Stimulated activated CD8-positive, alpha-beta memory T cell treated with anti-CD3 and anti-CD28 coated beads, Interleukin-15, amount 100 ng/mL, for 1 hour (primary cell): ENCODE results near the gene PCDH9.
"Not testable (repeated sequence)": the region's sequence is repeated elsewhere in the genome, so short reads cannot be mapped to it uniquely, and the experiment has no call there.

Experiments used
- DNase-seq: peaks from one replicate; pipeline ENCODE4 v3.0.0-alpha.2; 2020; ENCODE audit warnings: low read depth

Gene PCDH9

GRCh38 chr13:66760678-66761077, 469.5 kb downstream of the PCDH9 start:
- not testable (repeated sequence) for DNase-seq

GRCh38 chr13:66759919-66760318, 470.2 kb downstream of the PCDH9 start:
- DNase-seq: no peak

DNA sequence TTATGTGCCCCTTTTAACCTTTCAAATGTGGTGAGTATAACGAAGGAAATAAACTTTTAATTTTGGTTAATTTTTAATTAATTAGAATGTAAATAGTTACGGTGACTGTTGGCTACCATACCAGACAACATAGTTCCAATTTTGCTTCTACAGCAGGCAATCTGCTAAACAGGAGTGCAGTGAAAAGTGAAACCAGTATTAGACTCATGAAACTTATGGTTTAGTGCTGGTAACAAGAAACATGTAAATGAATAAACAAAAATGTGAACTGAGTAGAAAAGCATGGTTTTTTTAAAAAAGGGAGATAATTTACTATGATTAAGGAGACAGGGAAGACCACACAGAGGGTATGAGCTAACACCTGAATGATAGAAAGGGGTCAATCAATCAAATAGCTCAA, 478.4 kb downstream of the PCDH9 start:
- DNase-seq: no peak

DNA sequence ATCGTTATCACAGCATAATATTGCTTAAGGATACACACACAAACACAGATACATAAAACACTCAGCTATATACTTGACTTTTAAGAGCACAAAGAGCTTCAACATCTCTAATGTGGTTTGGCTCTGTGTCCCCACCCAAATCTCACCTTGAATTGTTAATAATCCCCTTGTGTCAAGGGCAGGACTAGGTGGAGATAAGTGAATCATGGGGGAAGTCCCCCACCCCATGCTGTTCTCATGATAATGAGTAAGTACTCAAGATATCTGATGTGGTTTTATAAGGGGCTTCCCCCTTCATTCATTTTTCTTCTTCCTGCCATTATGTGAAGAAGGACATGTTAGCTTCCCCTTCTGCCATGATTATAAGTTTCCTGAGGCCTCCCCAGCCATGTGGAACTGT, 481.4 kb downstream of the PCDH9 start:
- DNase-seq: no peak

- no peak for DNase-seq
Measured at GRCh38 chr13:66745307-66745706, 484.8 kb downstream of the PCDH9 start.

GRCh38 chr13:66723576-66723975, 506.6 kb downstream of the PCDH9 start:
- no peak for DNase-seq

GRCh38 chr13:66716538-66716937, 513.6 kb downstream of the PCDH9 start:
- DNase-seq: no peak

GRCh38 chr13:66714795-66715194, 515.3 kb downstream of the PCDH9 start:
- DNase-seq: no peak

GRCh38 chr13:66704110-66704509, 526.0 kb downstream of the PCDH9 start:
- no peak for DNase-seq

- no peak for DNase-seq
Measured at GRCh38 chr13:66703597-66703996, 526.5 kb downstream of the PCDH9 start.

DNA sequence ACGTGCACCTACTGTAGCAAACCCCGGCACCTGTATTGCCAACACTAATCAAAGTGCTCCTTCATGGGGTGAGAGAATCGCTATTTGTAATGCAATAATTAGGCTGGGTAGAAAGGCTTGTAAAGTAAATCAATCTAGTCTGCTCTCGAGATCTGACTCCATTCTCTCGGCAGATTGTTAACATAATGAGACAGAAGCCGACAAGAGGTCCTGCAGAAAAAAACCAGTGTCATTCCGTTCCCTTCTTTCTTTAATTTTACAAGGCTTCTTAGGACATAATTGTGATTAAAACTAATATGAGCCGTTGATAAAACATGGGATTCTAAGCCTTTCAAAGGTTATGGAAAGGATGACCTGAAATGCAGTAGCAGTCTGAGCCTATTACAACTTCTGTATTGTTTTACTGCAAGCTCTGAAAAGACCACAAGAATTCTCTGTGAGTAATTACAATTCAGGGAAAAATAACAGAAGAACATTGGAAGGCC, 530.0 kb downstream of the PCDH9 start:
- no peak for DNase-seq

GRCh38 chr13:66693656-66694055, 536.5 kb downstream of the PCDH9 start:
- no peak for DNase-seq

GRCh38 chr13:66691149-66691548, 539.0 kb downstream of the PCDH9 start:
- no peak for DNase-seq

DNA sequence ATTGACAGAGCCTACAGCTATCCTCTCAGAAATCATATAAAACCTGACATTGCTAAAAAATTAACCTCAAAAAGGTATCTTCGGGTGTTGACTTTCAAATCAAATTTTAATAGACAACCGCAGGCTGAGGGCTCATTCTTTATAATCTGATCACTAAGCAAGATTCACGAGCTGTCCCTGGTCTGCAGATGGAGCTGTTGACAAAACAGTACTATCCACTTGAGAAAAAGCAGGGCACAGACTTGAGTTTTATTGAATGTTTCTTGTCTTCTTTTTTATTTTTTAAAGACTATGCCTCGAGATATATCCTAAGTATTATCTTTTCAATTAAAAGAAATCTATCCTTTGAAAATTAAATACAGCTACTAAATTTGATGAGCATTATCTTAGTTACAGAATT, 540.5 kb downstream of the PCDH9 start:
- no peak for DNase-seq

DNA sequence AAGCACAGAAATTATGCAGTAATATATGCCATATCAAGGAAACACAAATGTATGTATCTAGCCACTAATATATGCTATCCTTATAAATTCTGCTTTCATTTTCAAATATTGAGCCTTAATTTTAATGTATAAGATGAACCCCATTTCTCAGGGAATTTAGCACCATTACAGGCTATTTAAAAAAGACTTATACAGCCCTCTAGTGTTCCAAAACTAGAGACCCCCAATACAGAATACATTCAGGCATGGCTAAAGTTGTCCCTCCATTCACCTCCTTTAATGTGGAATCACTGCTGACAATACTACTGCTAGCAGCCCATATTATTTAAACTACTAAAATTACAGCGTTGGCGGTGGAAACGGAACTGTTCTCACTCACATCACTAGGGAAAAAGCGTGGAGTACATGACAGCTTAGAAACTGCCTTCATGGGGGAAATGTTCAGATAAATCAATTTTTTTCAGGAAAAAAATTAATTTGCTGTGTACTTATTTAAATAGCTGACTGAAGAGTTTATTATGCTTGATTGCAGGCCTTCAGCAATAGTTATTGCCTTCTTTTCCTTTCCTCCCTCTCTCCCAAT, 541.0 kb downstream of the PCDH9 start:
- DNase-seq: no peak

DNA sequence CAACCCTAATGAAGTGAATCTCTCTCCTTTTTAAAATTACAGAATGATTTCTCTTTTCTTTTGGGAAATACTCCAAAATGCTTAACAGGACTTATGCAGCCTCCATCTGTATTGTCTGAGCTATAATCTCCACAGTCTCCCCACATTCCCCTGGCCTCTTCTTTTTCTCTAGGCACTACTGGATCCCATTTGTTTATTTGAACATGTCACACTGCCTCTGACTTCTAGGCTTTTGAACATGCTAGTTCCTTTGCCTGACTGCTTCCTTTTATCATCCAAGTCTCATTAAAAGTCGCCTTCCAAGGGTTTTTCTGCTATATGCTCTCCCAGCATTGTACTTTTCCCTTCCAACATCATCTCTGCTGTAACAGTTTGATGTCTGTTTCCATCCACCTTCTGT, 548.7 kb downstream of the PCDH9 start:
- DNase-seq: no peak

- DNase-seq: no peak
Measured at GRCh38 chr13:66680031-66680430, 550.1 kb downstream of the PCDH9 start.

DNA sequence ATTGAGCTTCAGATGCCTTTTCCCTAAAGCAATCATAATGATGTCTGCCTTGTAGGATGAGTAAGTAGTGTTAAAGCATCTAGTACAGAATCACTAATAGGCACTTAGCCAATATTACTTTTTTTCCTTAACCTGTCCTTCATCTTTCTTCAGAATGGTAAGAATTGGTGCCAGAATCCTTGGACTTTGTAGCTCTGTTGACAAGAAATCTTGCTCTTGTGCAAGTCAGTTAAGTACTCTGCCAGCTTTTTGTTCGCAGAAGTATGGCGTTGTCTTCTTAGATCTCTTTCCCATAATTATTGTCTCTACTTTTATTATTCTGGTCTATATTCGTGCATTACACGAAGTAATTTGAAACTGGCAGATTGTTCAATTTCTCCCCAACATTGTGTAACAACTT, 554.5 kb downstream of the PCDH9 start:
- no peak for DNase-seq

GRCh38 chr13:66673401-66673800, 556.7 kb downstream of the PCDH9 start:
- no peak for DNase-seq

- no peak for DNase-seq
Measured at GRCh38 chr13:66665991-66666390, 564.1 kb downstream of the PCDH9 start.

DNA sequence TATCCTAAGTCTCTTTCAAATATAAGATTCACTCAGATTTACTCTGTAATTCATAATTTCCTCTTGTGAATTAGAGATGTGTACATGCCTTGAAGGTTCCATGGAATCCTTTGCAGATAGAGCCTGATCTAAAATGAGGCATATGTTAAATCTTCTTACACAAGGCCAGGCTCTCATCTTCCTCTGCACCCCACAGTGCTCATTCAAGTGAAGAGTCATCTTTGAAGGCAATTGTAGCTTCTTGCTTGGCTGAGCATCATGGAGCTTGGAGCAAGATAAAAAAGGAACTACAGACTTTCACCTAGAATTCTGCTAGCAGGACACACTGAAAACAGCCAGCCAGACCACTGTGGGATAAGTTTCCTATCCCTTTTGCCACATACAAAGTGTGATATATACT, 566.4 kb downstream of the PCDH9 start:
- DNase-seq: no peak

GRCh38 chr13:66663206-66663605, 566.9 kb downstream of the PCDH9 start:
- DNase-seq: no peak

DNA sequence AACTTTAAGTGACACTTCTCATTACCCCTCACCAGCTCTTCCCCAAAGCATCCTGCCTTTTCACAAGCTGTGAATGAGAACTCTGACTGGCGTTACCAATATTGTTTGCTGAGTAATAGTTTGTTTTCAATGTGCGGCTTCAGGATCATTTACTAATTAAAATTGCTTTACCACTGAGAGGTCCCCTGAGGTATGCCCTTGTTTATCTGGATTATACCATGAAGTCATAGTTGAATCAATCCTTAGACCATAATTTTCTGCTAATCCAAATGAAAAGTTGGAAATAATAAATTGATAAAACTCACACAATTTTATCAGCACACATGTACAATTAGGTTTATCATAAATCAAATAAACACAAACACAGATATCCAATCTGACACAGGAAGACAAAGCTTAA, 568.8 kb downstream of the PCDH9 start:
- no peak for DNase-seq

DNA sequence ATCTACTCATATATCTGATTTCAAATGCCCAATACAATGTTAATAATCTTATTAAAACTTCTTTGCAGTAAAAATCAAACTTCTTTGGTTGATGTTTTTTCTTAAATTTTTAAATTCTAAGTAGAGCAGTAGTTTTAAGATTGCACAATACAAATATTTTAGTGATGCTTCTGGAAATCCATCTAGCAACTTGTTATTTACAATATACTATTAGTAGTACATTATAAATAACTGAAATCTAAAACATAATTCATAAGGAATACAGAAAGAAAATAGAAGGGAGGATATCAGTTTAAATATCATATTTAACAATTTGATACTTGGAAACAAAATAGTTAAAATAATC, 569.7 kb downstream of the PCDH9 start:
- DNase-seq: no peak
